CD4-positive, alpha-beta T cell (primary cell): Measurements from ENCODE around the gene RAI14. TPM values are rescaled to one million over a fixed set of nuclear protein-coding genes. Genes with fewer than 3 reads are reported as not detected.

Experiments
- ATAC-seq: fragments of 200-7000 bp; cut with Tn5 transposase; one replicate; pipeline ENCODE4 v1.10.0; 2022; ENCODE audit warnings: mild to moderate bottlenecking; ENCODE audit not compliant: poor library complexity
- CTCF ChIA-PET: fragments of 350-600 bp; sonication (Branson Sonifier 250); formaldehyde crosslinking; loops from one replicate; lab custom pipeline; 2021; ENCODE audit warnings: antibody characterized with exemption, inconsistent platforms; lab: Charles Lee
- POLR2A ChIA-PET: fragments of 350-600 bp; sonication (Branson Sonifier 250); formaldehyde crosslinking; loops from one replicate; lab custom pipeline; 2021; ENCODE audit warnings: antibody characterized with exemption, inconsistent platforms; lab: Charles Lee
- DNase-seq, 14 experiments: peaks; one replicate each; pipeline ENCODE4 v3.0.0-alpha.2; 2013 to 2020; ENCODE audit warnings: mixed read lengths in 2 of 14
- H3K27ac ChIP-seq, 2 donors: one replicate each; pipeline versions ENCODE4 v1.5.1 to v1.7.0; 2013; ENCODE audit warnings: low read length in 2 of 2, low read depth in 1 of 2, mild to moderate bottlenecking in 1 of 2
- H3K27me3 ChIP-seq, 2 experiments: 1 replicate in 1 of 2; 2 replicates in 1 of 2; pipeline versions ENCODE4 v1.6.1 to v1.7.0; 2013; ENCODE audit warnings: low read length in 2 of 2, control low read depth in 1 of 2, mild to moderate bottlenecking in 1 of 2, moderate library complexity in 1 of 2; ENCODE audit not compliant: insufficient read depth in 2 of 2, control insufficient read depth in 1 of 2
- H3K36me3 ChIP-seq: one replicate; pipeline ENCODE4 v1.6.1; 2013; ENCODE audit warnings: low read length, control low read depth; ENCODE audit not compliant: insufficient read depth
- H3K4me1 ChIP-seq: one replicate; pipeline ENCODE4 v1.6.1; 2013; ENCODE audit warnings: low read length, control low read depth; ENCODE audit not compliant: insufficient read depth
- H3K4me3 ChIP-seq: one replicate; pipeline ENCODE4 v1.5.1; 2013; ENCODE audit warnings: mild to moderate bottlenecking, low read length, moderate library complexity
- H3K9me3 ChIP-seq, 2 experiments: 1 replicate in 1 of 2; 2 replicates in 1 of 2; pipeline versions ENCODE4 v1.6.1 to v1.7.0; 2013; ENCODE audit warnings: low read length in 2 of 2, mild to moderate bottlenecking in 2 of 2, control low read depth in 1 of 2, moderate library complexity in 1 of 2; ENCODE audit not compliant: control insufficient read depth in 1 of 2, insufficient read depth in 1 of 2
- H3K27ac Mint-ChIP-seq: one replicate; pipeline ENCODE4 v1.8.0; 2020; ENCODE audit warnings: mixed read lengths
- H3K27me3 Mint-ChIP-seq: one replicate; pipeline ENCODE4 v1.8.0; 2021; ENCODE audit warnings: mixed read lengths
- H3K36me3 Mint-ChIP-seq: one replicate; pipeline ENCODE4 v1.8.0; 2021; ENCODE audit warnings: low read depth, mixed read lengths
- H3K4me1 Mint-ChIP-seq: one replicate; pipeline ENCODE4 v1.8.0; 2021; ENCODE audit warnings: low read depth, mixed read lengths
- H3K4me3 Mint-ChIP-seq: one replicate; pipeline ENCODE4 v1.8.0; 2020; ENCODE audit warnings: mild to moderate bottlenecking, mixed read lengths
- H3K9me3 Mint-ChIP-seq: one replicate; pipeline ENCODE4 v1.8.0; 2020; ENCODE audit warnings: mixed read lengths
- intact Hi-C, 2 experiments: fragments of 100-400 bp; cut with DNase I in 1 of 2; cut with micrococcal nuclease in 1 of 2; formaldehyde crosslinking; loops; one replicate each; pipeline versions ENCODE4 v1.15.1 to v1.9.0; 2023 to 2025; cut with DNase I, micrococcal nuclease
- total RNA-seq, 174 experiments: library from RNA in 2 of 174; stranded (reverse) in 2 of 174; gene quantifications; one replicate each; pipeline ENCODE4 v1.2.3 and lab custom pipeline; 2021 to 2026
- TF ChIP-seq, protein P1 (sequence below): fragments of 200-600 bp; IDR thresholded peaks from one replicate; pipeline ENCODE4 v1.8.0; 2022; ENCODE audit warnings: antibody characterized with exemption, mild to moderate bottlenecking

The RAI14 gene
- total RNA-seq, 2 experiments from 2014 or later, result 0.20 to 0.60 TPM

GRCh38 chr5:34697308-34698108 is 41.4 kb downstream of the RAI14 start:
- H3K36me3 Mint-ChIP-seq, result no peaks in the 10 kb centered on the region
- H3K9me3 ChIP-seq, result no peaks in the 10 kb centered on the region
- no peaks in the 10 kb centered on the region for H3K27me3 ChIP-seq
- intact Hi-C loops, result no loop called here
- no peaks in the 10 kb centered on the region for H3K9me3 Mint-ChIP-seq
- no peak overlapping the region for H3K4me3 Mint-ChIP-seq
- DNase-seq (no peak), ATAC-seq (no peak)
- no peaks in the 10 kb centered on the region for H3K36me3 ChIP-seq
- H3K27ac Mint-ChIP-seq, result no peak overlapping the region
- ChIA-PET POLR2A (no interaction called here), CTCF (no interaction called here)
- H3K27ac ChIP-seq, result no peak overlapping the region
- TF ChIP-seq, protein P1, sequence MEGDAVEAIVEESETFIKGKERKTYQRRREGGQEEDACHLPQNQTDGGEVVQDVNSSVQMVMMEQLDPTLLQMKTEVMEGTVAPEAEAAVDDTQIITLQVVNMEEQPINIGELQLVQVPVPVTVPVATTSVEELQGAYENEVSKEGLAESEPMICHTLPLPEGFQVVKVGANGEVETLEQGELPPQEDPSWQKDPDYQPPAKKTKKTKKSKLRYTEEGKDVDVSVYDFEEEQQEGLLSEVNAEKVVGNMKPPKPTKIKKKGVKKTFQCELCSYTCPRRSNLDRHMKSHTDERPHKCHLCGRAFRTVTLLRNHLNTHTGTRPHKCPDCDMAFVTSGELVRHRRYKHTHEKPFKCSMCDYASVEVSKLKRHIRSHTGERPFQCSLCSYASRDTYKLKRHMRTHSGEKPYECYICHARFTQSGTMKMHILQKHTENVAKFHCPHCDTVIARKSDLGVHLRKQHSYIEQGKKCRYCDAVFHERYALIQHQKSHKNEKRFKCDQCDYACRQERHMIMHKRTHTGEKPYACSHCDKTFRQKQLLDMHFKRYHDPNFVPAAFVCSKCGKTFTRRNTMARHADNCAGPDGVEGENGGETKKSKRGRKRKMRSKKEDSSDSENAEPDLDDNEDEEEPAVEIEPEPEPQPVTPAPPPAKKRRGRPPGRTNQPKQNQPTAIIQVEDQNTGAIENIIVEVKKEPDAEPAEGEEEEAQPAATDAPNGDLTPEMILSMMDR, result no peak
- H3K27me3 Mint-ChIP-seq, result no peaks in the 10 kb centered on the region
- H3K4me1 Mint-ChIP-seq, result peaks cover 18% of the 10 kb centered on the region
- peaks cover 13% of the 10 kb centered on the region for H3K4me1 ChIP-seq
- H3K4me3 ChIP-seq, result no peak overlapping the region

DNA sequence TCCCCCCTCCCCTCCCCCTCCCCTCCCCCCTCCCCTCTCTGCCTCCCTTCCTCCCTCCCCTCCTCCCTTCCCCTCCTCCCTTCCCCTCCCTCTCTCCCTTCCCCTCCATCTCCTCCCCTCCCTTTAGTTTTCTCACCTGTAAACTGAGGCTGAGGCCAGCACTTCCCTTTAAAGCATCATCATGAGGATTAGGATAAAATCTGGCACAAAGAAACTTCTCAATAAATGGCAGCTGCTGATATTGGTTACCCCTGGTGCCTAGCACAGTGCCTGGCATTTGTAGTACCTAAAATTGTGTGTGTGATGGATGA is 41.9 kb downstream of the RAI14 start:
- no peak overlapping the region for H3K27ac Mint-ChIP-seq
- no peaks in the 10 kb centered on the region for H3K27me3 ChIP-seq
- TF ChIP-seq, protein P1, result no peak
- DNase-seq (no peak), ATAC-seq (no peak)
- H3K27ac ChIP-seq, result no peak overlapping the region
- H3K27me3 Mint-ChIP-seq, result no peaks in the 10 kb centered on the region
- peaks cover 13% of the 10 kb centered on the region for H3K4me1 ChIP-seq
- H3K9me3 Mint-ChIP-seq, result no peaks in the 10 kb centered on the region
- ChIA-PET POLR2A (no interaction called here), CTCF (no interaction called here)
- no peaks in the 10 kb centered on the region for H3K9me3 ChIP-seq
- no peaks in the 10 kb centered on the region for H3K36me3 ChIP-seq
- H3K4me3 ChIP-seq, result no peak overlapping the region
- intact Hi-C loops, result no loop called here
- no peak overlapping the region for H3K4me3 Mint-ChIP-seq
- H3K4me1 Mint-ChIP-seq, result peaks cover 18% of the 10 kb centered on the region
- H3K36me3 Mint-ChIP-seq, result no peaks in the 10 kb centered on the region

DNA sequence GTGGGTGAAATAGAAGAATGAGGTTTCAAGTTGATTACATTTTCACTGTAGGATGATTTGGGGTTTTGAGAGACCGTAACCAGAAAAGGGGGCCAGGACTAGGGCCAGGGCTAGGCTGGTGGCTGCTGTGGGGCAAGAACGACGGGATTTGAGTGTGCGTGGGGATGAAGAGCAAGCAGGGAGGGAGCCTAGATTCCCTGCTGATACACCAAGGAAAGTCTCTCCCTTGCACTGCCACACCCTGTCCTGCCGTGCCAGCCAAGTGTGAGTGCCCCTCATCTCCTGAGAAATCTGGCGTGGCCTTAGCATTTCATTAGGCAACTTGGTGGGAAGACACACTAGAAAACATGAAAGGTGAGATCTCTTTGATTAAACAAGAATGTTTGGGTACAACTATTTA is 42.6 kb downstream of the RAI14 start:
- Histone ChIP-seq H3K27ac (no peak overlapping the region), H3K4me1 (peaks cover 13% of the 10 kb centered on the region), H3K9me3 (no peaks in the 10 kb centered on the region), H3K36me3 (no peaks in the 10 kb centered on the region), H3K4me3 (no peak overlapping the region), H3K27me3 (no peaks in the 10 kb centered on the region)
- ChIA-PET POLR2A (no interaction called here), CTCF (no interaction called here)
- TF ChIP-seq, protein P1, result no peak
- H3K27me3 Mint-ChIP-seq, result no peaks in the 10 kb centered on the region
- intact Hi-C loops, result no loop called here
- no peak overlapping the region for H3K27ac Mint-ChIP-seq
- H3K9me3 Mint-ChIP-seq, result no peaks in the 10 kb centered on the region
- ATAC-seq, result no peak
- H3K4me3 Mint-ChIP-seq, result no peak overlapping the region
- DNase-seq, result no peak
- H3K4me1 Mint-ChIP-seq, result peaks cover 16% of the 10 kb centered on the region
- no peaks in the 10 kb centered on the region for H3K36me3 Mint-ChIP-seq
